ENCODE data around the gene MAL. TPM values are rescaled to one million over a fixed set of nuclear protein-coding genes. Genes with fewer than 3 reads are reported as not detected.
"Not testable (repeated sequence)": the region's sequence is repeated elsewhere in the genome, so short reads cannot be mapped to it uniquely, and the experiment has no call there.

MAL gene
- polyA plus RNA-seq, 3 donors: 271 to 300 (median 279) TPM

GRCh38 chr2:95024371-95024770 is 1.1 kb upstream of the MAL start:
- DNase-seq (ENCODE audit: extremely low read depth in 1 of 11, low read depth in 9 of 11, low spot score in 4 of 11): no peak

- no peak for DNase-seq (ENCODE audit: extremely low read depth in 1 of 11, low read depth in 9 of 11, low spot score in 4 of 11)
Measured at GRCh38 chr2:95024960-95025405, 525 bp upstream of the MAL start.

GRCh38 chr2:95026471-95027368 is 1.2 kb downstream of the MAL start:
- DNase-seq (ENCODE audit: extremely low read depth in 1 of 11, low read depth in 9 of 11, low spot score in 4 of 11): no peak

DNA sequence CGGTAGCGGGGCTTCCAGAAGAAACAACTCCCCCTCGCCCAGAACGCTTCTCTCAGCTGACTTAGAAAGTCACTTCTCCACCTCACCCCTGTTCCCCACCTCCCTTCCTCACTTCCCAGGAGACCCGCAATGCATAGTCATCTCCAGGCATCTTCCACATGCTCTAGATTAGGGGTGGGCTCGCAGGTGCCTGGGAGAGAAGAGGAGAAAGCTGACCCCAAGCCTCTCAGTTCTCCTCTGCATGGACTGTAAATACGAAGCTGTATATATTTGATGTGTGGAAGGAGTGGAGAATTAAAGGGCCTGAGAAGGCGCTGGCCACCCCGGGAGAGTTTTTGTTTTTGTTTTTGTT is 1.8 kb downstream of the MAL start:
- DNase-seq (ENCODE audit: extremely low read depth in 1 of 11, low read depth in 9 of 11, low spot score in 4 of 11): no peak

GRCh38 chr2:95029898-95030341 is 4.4 kb downstream of the MAL start:
- no peak for DNase-seq (ENCODE audit: extremely low read depth in 1 of 11, low read depth in 9 of 11, low spot score in 4 of 11)

DNA sequence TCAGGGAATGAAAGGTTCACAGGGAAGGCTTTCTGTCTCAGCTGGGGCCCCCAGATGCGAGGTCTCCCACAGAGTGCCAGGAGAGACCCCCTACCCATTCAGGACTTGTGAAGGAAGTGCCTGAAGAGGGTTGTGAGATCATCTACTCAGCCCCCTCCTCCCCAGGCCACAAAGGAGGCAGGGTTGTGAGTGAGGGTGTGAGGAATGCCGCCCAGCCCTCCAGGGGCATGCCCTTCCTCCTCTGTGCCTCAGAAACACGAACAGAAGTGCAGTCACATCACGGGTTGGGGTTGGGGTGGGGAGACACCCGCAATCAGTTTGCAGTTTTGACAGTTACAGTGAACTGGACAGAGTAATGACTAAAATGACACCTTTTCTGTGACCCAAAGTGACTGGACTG is 5.0 kb downstream of the MAL start:
- no peak for DNase-seq (ENCODE audit: extremely low read depth in 1 of 11, low read depth in 9 of 11, low spot score in 4 of 11)

DNA sequence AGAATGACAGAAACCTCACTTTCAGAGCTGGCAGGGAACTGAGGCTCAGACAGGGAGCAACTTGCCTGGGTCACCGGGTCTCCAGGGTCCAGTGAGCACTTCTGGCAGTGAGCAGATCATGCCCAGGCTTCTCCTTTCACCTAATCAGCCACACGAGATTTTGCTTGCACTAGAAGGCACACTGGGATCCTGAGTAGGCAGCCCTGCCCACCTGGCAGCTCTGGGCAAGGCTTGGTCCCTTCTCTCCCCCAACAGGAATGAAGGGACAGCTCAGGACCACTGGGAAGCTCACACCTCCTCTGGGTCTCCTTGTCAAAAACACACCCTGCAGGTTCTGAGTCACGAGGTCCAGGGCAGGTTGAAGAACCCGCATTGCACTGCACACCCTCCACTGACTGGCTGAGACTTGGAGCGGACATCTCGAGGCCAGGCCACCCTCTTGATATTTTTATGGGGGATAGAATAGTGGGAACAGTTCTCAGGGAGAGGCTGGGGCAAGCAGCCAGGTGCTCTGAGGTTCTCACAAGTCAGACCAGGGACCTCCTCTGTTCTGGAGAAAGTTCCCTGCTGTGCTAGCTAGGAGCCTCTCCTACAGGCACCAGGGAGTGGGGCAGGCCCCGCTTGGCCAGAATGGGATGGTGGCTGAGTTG is 5.7 kb downstream of the MAL start:
- DNase-seq (ENCODE audit: extremely low read depth in 1 of 11, low read depth in 9 of 11, low spot score in 4 of 11): no peak

GRCh38 chr2:95031726-95032116 is 6.2 kb downstream of the MAL start:
- DNase-seq (ENCODE audit: extremely low read depth in 1 of 11, low read depth in 9 of 11, low spot score in 4 of 11): no peak

- no peak for DNase-seq (ENCODE audit: extremely low read depth in 1 of 11, low read depth in 9 of 11, low spot score in 4 of 11)
Measured at GRCh38 chr2:95032341-95032740, 6.8 kb downstream of the MAL start.

DNA sequence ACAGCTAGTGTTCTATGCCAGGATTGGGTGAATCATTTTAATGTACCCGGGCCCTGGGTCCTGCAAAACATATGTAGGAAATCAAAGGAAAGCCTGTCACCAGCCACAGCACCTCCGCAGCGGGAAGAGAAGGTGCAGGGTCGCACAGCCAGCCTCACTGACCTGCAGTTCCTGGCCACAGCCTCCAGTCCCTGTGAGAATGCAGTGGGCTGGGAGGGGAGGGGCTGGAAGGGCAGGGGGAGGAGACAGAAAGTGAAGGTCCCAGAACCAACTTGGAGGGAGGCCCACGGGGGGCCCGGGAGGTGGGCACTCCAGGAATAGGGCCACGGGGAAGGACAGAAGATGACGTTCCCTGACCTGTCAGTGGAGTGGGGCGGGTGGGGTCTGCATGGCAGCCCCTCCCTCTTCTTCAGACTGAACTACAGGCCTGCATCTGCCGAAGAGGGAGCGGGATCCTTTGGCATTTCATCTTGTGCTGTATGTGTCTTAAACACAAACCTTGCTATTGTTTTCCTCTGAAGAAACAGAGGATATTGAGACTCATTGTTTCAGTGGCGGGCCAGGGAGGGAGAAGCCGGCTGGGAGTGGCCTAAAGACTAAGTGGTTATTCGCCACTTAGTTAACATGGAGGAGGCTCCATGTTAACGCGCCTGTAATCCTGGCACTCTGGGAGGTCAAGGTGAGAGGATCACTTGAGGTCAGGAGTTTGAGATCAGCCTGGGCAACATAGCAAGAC is 7.5 kb downstream of the MAL start:
- no peak for DNase-seq (ENCODE audit: extremely low read depth in 1 of 11, low read depth in 9 of 11, low spot score in 4 of 11)

DNA sequence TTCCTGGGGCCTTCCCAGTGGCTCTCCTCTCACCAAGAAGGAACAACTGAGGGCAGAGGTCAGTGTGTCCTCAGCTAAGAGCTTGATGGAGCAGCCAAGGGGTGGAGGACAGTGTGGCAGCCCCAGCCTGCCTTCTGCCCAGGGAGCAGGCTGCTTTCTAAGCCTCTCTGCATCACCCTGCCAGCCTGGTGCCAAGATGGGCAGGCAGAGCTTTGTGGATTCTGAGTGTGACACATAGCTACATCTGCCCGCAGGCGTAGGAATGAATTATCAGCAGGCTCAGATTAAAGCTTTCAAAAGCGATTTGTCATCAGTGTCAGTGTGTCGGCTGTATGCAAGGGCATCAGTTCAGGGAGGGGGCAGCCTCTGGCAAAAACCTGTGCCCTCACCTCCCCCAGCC is 8.7 kb downstream of the MAL start:
- DNase-seq (ENCODE audit: extremely low read depth in 1 of 11, low read depth in 9 of 11, low spot score in 4 of 11): no peak

DNA sequence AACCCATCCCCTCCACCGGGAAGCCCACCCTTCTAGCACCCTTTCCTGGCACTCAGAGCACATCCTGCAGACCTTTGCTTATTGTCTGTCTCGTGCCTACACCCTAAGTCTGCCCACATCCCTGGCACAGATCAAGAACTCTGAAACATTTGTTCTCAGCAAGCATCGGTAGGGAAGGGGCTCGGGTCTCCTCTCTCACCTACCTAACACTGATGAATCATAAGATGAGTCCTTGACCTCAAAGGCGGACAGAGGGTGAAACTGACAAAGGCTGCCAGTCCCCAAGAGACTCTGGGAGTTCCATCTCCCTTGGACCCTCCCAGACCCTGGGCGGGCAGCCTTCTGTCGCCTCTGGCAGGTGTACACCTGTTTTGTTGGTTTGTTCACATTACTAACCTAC is 9.3 kb downstream of the MAL start:
- no peak for DNase-seq (ENCODE audit: extremely low read depth in 1 of 11, low read depth in 9 of 11, low spot score in 4 of 11)

- DNase-seq (ENCODE audit: extremely low read depth in 1 of 11, low read depth in 9 of 11, low spot score in 4 of 11): no peak
Measured at GRCh38 chr2:95036596-95037383, 11.3 kb downstream of the MAL start.

DNA sequence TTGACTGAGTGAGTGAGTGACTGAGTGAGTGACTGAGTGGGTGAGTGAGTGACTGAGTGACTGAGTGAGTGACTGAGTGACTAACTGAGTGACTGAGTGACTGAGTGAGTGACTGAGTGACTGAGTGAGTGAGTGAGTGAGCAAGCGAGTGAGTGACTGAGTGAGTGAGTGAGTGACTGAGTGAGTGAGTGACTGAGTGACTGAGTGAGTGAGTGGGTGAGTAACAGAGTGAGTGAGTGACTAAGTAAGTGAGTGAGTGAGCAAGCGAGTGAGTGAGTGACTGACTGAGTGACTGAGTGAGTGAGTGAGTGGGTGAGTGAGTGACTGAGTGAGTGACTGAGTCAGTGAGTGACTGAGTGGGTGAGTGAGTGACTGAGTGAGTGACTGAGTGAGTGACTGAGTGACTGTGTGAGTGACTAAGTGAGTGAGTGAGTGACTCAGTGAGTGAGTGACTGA is 11.9 kb downstream of the MAL start:
- no peak for DNase-seq (ENCODE audit: extremely low read depth in 1 of 11, low read depth in 9 of 11, low spot score in 4 of 11)

DNA sequence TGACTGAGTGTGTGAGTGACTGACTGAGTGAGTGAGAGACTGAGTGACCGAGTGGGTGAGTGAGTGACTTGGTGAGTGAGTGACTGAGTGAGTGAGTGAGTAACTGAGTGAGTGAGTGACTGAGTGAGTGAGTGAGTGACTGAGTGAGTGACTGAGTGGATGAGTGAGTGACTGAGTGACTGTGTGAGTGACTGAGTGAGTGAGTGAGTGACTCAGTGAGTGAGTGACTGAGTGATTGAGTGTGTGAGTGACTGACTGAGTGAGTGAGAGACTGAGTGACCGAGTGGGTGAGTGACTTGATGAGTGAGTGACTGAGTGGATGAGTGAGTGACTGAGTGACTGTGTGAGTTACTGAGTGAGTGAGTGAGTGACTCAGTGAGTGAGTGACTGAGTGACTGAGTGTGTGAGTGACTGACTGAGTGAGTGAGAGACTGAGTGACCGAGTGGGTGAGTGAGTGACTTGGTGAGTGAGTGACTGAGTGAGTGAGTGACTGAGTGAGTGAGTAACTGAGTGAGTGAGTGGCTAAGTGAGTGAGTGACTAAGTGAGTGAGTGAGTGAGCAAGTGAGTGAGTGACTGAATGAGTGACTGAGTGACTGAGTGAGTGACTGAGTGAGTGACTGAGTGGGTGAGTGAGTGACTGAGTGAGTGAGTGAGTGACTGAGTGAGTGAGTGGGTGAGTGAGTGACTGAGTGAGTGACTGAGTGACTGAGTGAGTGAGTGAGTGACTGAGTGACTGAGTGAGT is 12.5 kb downstream of the MAL start:
- DNase-seq (ENCODE audit: extremely low read depth in 1 of 11, low read depth in 9 of 11, low spot score in 4 of 11): not testable (repeated sequence)

DNA sequence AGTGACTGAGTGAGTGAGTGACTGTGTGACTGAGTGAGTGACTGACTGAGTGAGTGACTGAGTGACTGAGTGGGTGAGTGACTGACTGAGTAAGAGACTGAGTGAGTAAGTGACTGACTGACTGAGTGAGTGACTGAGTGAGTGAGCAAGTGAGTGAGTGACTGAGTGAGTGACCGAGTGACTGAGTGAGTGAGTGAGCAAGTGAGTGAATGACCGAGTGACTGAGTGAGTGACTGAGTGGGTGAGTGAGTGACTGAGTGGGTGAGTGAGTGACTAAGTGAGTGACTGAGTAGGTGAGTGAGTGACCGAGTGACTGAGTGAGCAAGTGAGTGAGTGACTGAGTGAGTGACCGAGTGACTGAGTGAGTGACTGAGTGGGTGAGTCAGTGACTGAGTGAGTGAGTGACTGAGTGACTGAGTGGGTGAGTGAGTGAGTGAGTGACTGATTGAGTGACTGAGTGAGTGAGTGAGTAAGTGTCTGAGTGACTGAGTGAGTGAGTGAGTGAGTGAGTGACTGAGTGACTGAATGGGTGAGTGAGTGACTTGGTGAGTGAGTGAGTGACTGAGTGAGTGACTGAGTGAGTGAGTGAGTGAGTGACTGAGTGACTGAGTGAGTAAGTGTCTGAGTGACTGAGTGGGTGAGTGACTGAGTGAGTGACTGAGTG is 13.3 kb downstream of the MAL start:
- DNase-seq (ENCODE audit: extremely low read depth in 1 of 11, low read depth in 9 of 11, low spot score in 4 of 11): no peak

- no peak for DNase-seq (ENCODE audit: extremely low read depth in 1 of 11, low read depth in 9 of 11, low spot score in 4 of 11)
Measured at GRCh38 chr2:95039363-95039762, 13.9 kb downstream of the MAL start.

GRCh38 chr2:95039978-95040377 is 14.5 kb downstream of the MAL start:
- DNase-seq (ENCODE audit: extremely low read depth in 1 of 11, low read depth in 9 of 11, low spot score in 4 of 11): no peak

All from renal cortex interstitium (tissue), 11 donors.